Trophoblast cell (in vitro differentiated cells and primary cell): ENCODE measurements around the gene GPR156.

ENCODE experiments used
- DNase-seq, 2 donors: peaks; one replicate each; pipeline ENCODE4 v3.0.0-alpha.2; 2016
- H2AFZ ChIP-seq: 2 replicates; pipeline ENCODE4 v1.6.1; 2013; ENCODE audit warnings: low read length, moderate library complexity, mild to moderate bottlenecking; ENCODE audit not compliant: insufficient read depth, poor library complexity
- H2AK5ac ChIP-seq: 2 replicates; pipeline ENCODE4 v1.6.1; 2013; ENCODE audit warnings: mild to moderate bottlenecking, low read length
- H2BK120ac ChIP-seq: 2 replicates; pipeline ENCODE4 v1.6.1; 2013; ENCODE audit warnings: low read length, mild to moderate bottlenecking, moderate library complexity; ENCODE audit not compliant: insufficient read depth, poor library complexity
- H2BK12ac ChIP-seq: 2 replicates; pipeline ENCODE4 v1.6.1; 2013; ENCODE audit warnings: mild to moderate bottlenecking, low read length, moderate library complexity
- H2BK5ac ChIP-seq: 2 replicates; pipeline ENCODE4 v1.6.1; 2013; ENCODE audit warnings: low read length, low read depth, moderate library complexity, mild to moderate bottlenecking; ENCODE audit not compliant: poor library complexity
- H3K14ac ChIP-seq: 2 replicates; pipeline ENCODE4 v1.6.1; 2013; ENCODE audit warnings: mild to moderate bottlenecking, low read length
- H3K18ac ChIP-seq: 2 replicates; pipeline ENCODE4 v1.6.1; 2013; ENCODE audit warnings: mild to moderate bottlenecking, low read length
- H3K23ac ChIP-seq: 2 replicates; pipeline ENCODE4 v1.6.1; 2013; ENCODE audit warnings: low read length
- H3K27ac ChIP-seq: 2 replicates; pipeline ENCODE4 v1.5.1; 2013; ENCODE audit warnings: low read depth, mild to moderate bottlenecking, inconsistent platforms, low read length, moderate library complexity
- H3K27me3 ChIP-seq: 2 replicates; pipeline ENCODE4 v1.6.1; 2013; ENCODE audit warnings: inconsistent platforms, mild to moderate bottlenecking, low read length, moderate library complexity; ENCODE audit not compliant: insufficient read depth
- H3K36me3 ChIP-seq, 2 experiments: 1 replicate in 1 of 2; 2 replicates in 1 of 2; pipeline ENCODE4 v1.6.1; 2013; ENCODE audit warnings: low read length in 2 of 2, mild to moderate bottlenecking in 2 of 2, moderate library complexity in 1 of 2; ENCODE audit not compliant: insufficient read depth in 2 of 2, control insufficient read depth in 1 of 2
- H3K4ac ChIP-seq: 2 replicates; pipeline ENCODE4 v1.6.1; 2013; ENCODE audit warnings: low read depth, mild to moderate bottlenecking, low read length, moderate library complexity
- H3K4me1 ChIP-seq, 2 experiments: 1 replicate in 1 of 2; 2 replicates in 1 of 2; pipeline ENCODE4 v1.6.1; 2013; ENCODE audit warnings: low read length in 2 of 2, mild to moderate bottlenecking in 2 of 2, moderate library complexity in 1 of 2; ENCODE audit not compliant: insufficient read depth in 2 of 2, control insufficient read depth in 1 of 2
- H3K4me2 ChIP-seq: 2 replicates; pipeline ENCODE4 v1.6.1; 2013; ENCODE audit warnings: inconsistent platforms, mild to moderate bottlenecking, low read length, moderate library complexity
- H3K4me3 ChIP-seq: 2 replicates; pipeline ENCODE4 v1.5.1; 2013; ENCODE audit warnings: mild to moderate bottlenecking, low read depth, low read length, inconsistent platforms
- H3K79me1 ChIP-seq: one replicate; pipeline ENCODE4 v1.6.1; 2013; ENCODE audit warnings: low read length
- H3K79me2 ChIP-seq: 2 replicates; pipeline ENCODE4 v1.6.1; 2013; ENCODE audit warnings: low read length, mild to moderate bottlenecking; ENCODE audit not compliant: control insufficient read depth, insufficient read depth, poor library complexity
- H3K9ac ChIP-seq: 2 replicates; pipeline ENCODE4 v1.6.1; 2013; ENCODE audit warnings: mild to moderate bottlenecking, low read length
- H3K9me3 ChIP-seq: 2 replicates; pipeline ENCODE4 v1.6.1; 2013; ENCODE audit warnings: low read depth, mild to moderate bottlenecking, control low read depth, inconsistent platforms, low read length; ENCODE audit not compliant: insufficient read depth
- H4K12ac ChIP-seq: 2 replicates; pipeline ENCODE4 v1.6.1; 2013; ENCODE audit warnings: low read depth, mild to moderate bottlenecking, low read length, moderate library complexity
- H4K8ac ChIP-seq: 2 replicates; pipeline ENCODE4 v1.6.1; 2013; ENCODE audit warnings: low read depth, mild to moderate bottlenecking, low read length, moderate library complexity
- H4K91ac ChIP-seq: one replicate; pipeline ENCODE4 v1.6.1; 2013; ENCODE audit warnings: low read depth, mild to moderate bottlenecking, low read length, moderate library complexity
- whole genome bisulfite sequencing: extraction: QIAGEN DNeasy Blood & Tissue Kit; methylation state at CpG from one replicate; pipeline ENCODE4 v1.1.7; 2013; ENCODE audit warnings: missing lambda C conversion rate; ENCODE audit not compliant: insufficient read length, insufficient coverage; ENCODE audit errors: extremely low coverage; 5-methylcytosine and 5-hydroxymethylcytosine counted together

Gene GPR156

DNA sequence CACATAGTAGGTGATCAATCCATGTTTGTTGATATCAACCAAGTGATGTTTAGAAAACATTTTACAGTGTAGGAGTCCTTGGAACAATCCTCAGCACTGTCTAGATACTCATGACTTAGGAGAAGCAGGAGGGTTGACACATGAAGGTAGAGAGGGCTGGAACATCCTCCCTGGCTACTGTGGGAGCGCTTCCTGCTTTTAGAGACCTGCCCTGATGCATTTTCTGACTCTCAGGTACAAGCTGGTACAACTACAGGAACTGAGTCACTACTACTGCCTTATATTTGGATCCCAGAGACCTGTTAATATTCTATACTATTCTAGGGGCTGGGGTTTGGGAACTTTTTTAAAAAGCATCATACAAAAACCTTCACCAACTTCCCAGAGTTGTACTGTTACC lies 20.1 kb downstream of the GPR156 start:
- Histone ChIP-seq H3K4ac (no peak overlapping the region), H4K8ac (no peak overlapping the region), H3K14ac (no peak overlapping the region), H3K9me3 (no peaks in the 10 kb centered on the region), H2BK12ac (no peak overlapping the region), H2AFZ (no peak overlapping the region), H4K91ac (no peak overlapping the region), H2AK5ac (no peak overlapping the region), H3K36me3 (no peaks in the 10 kb centered on the region), H3K4me2 (no peak overlapping the region), H3K27ac (no peak overlapping the region), H2BK120ac (no peak overlapping the region), H3K79me2 (no peaks in the 10 kb centered on the region), H3K79me1 (no peaks in the 10 kb centered on the region), H3K27me3 (no peaks in the 10 kb centered on the region), H3K4me1 (no peaks in the 10 kb centered on the region), H3K9ac (no peak overlapping the region), H3K18ac (no peak overlapping the region), H3K23ac (no peak overlapping the region), H3K4me3 (no peak overlapping the region), H4K12ac (no peak overlapping the region), H2BK5ac (no peak overlapping the region)
- DNase-seq, result no peak
- WGBS, result no CpG with 5 or more reads among the region's 1 CpG

DNA sequence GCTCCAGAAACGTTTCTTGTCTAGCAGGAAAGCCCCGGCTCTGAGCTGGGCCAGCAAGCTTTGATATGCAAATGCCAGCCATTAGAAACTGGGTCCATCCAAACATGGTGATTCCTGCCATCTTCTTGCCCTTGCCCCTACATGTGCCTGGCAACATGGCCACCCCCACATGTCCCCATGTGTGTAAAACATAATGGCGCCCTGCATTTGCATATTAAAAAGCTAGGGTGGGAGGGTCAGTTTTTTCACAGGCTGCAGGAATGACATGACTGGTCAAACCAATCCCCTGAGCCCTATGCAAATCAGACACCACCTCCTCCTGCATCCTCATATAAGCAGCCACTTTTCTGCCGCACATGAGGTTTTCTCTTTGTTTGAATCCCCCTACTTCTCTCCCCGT lies 21.2 kb downstream of the GPR156 start:
- no peak overlapping the region for H2BK12ac ChIP-seq
- H3K23ac ChIP-seq, result no peak overlapping the region
- H3K79me2 ChIP-seq, result no peaks in the 10 kb centered on the region
- no peaks in the 10 kb centered on the region for H3K27me3 ChIP-seq
- no peak overlapping the region for H4K8ac ChIP-seq
- H2BK5ac ChIP-seq, result no peak overlapping the region
- no peaks in the 10 kb centered on the region for H3K9me3 ChIP-seq
- no peak overlapping the region for H3K4me2 ChIP-seq
- no peak overlapping the region for H3K27ac ChIP-seq
- H3K79me1 ChIP-seq, result no peaks in the 10 kb centered on the region
- no peak overlapping the region for H2BK120ac ChIP-seq
- no peak overlapping the region for H3K4me3 ChIP-seq
- no peaks in the 10 kb centered on the region for H3K4me1 ChIP-seq
- no peak overlapping the region for H4K12ac ChIP-seq
- H3K14ac ChIP-seq, result no peak overlapping the region
- no CpG with 5 or more reads among the region's 5 CpGs for WGBS
- H2AK5ac ChIP-seq, result no peak overlapping the region
- H3K9ac ChIP-seq, result no peak overlapping the region
- no peak overlapping the region for H3K4ac ChIP-seq
- H3K18ac ChIP-seq, result no peak overlapping the region
- H3K36me3 ChIP-seq, result no peaks in the 10 kb centered on the region
- no peak overlapping the region for H2AFZ ChIP-seq
- H4K91ac ChIP-seq, result no peak overlapping the region
- no peak for DNase-seq

DNA sequence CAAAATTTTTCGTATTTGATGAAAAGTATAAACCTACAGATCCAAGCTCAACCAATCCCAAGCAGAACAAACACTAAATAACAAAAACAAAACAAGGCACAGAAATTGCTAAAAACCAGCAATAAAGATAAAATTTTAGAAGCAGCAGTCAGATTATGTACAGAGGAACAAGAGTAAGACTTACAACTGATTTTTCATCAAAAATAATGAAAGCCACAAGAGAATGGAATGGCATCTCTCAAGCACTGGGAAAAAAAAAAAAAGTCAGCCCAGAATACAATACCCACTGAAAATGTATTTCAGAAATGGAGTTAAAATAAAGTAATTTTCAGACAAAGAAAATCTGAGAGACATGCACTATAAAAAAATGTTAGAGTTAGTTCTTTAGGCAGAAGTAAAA lies 27.0 kb downstream of the GPR156 start:
- Histone ChIP-seq H3K4ac (no peak overlapping the region), H3K79me1 (no peaks in the 10 kb centered on the region), H2BK5ac (no peak overlapping the region), H3K14ac (no peak overlapping the region), H4K12ac (no peak overlapping the region), H3K4me3 (no peak overlapping the region), H3K27me3 (no peaks in the 10 kb centered on the region), H2AK5ac (no peak overlapping the region), H4K8ac (no peak overlapping the region), H3K79me2 (no peaks in the 10 kb centered on the region), H3K36me3 (no peaks in the 10 kb centered on the region), H4K91ac (no peak overlapping the region), H3K18ac (no peak overlapping the region), H3K23ac (no peak overlapping the region), H3K4me2 (no peak overlapping the region), H2AFZ (no peak overlapping the region), H3K27ac (no peak overlapping the region), H2BK120ac (no peak overlapping the region), H2BK12ac (no peak overlapping the region), H3K9ac (no peak overlapping the region), H3K4me1 (no peaks in the 10 kb centered on the region), H3K9me3 (peaks cover 2% of the 10 kb centered on the region)
- no peak for DNase-seq
- WGBS, result no CpG with 5 or more reads among the region's 1 CpG

DNA sequence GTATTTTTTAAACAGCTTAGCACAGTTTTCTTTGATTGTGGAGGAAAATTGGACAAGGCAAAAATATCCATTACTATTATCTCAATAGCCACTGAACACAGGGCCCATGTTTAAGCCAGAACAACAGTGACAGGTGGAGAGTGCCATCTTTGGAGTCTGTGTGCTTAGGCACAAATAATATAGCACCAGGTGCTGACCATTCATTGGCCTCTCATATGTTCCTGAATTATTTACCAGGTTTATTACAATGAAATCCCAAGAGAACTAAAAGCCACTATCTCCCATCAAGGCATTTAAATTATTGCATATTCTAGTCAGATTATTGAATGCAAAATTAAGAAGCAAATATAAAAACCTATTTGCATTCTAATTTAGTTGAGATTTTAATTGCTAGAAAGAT lies 39.6 kb downstream of the GPR156 start:
- Histone ChIP-seq H2BK120ac (no peak overlapping the region), H3K23ac (no peak overlapping the region), H4K8ac (no peak overlapping the region), H3K4ac (no peak overlapping the region), H3K9ac (no peak overlapping the region), H4K12ac (no peak overlapping the region), H2BK12ac (no peak overlapping the region), H2AK5ac (no peak overlapping the region), H3K18ac (no peak overlapping the region), H3K79me2 (no peaks in the 10 kb centered on the region), H3K9me3 (no peaks in the 10 kb centered on the region), H4K91ac (no peak overlapping the region), H3K4me1 (no peaks in the 10 kb centered on the region), H3K36me3 (no peaks in the 10 kb centered on the region), H3K14ac (no peak overlapping the region), H3K4me2 (no peak overlapping the region), H3K79me1 (no peaks in the 10 kb centered on the region), H3K27me3 (no peaks in the 10 kb centered on the region), H3K27ac (no peak overlapping the region), H3K4me3 (no peak overlapping the region), H2BK5ac (no peak overlapping the region), H2AFZ (no peak overlapping the region)
- DNase-seq, result no peak

DNA sequence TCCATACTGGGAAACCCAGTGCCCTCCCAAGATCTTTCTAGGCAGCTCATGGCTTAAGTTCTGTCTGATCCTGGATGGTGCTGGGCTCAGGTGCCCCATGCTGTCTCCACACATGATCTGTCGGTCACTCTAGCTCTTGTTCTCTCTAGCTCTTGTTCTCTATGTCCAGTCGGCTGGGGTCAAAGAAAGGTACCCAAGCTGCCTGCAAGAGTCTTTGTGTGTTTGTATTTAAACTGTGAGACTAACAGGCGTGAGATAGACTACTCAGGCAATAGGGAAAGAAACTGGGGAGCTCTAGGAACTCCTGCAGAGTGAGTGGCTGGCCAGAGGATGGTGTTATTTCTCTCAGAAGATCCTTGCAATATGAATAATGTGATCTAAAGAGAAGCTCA lies 40.2 kb downstream of the GPR156 start:
- no peak overlapping the region for H3K4me3 ChIP-seq
- no CpG with 5 or more reads among the region's 3 CpGs for WGBS
- H3K79me2 ChIP-seq, result no peaks in the 10 kb centered on the region

More for the DNA sequence above, 40.2 kb downstream of the GPR156 start:
- Histone ChIP-seq H4K12ac (no peak overlapping the region), H3K23ac (no peak overlapping the region), H3K79me1 (no peaks in the 10 kb centered on the region), H2BK5ac (peak overlapping the region; percentile 27), H4K8ac (no peak overlapping the region), H4K91ac (no peak overlapping the region), H3K27ac (no peak overlapping the region), H3K9me3 (no peaks in the 10 kb centered on the region), H2BK12ac (peak overlapping the region; percentile 54), H2AFZ (no peak overlapping the region), H3K4ac (no peak overlapping the region), H2AK5ac (no peak overlapping the region), H3K14ac (no peak overlapping the region), H3K27me3 (no peaks in the 10 kb centered on the region), H3K4me2 (no peak overlapping the region), H3K9ac (no peak overlapping the region), H2BK120ac (no peak overlapping the region), H3K36me3 (no peaks in the 10 kb centered on the region), H3K18ac (no peak overlapping the region), H3K4me1 (no peaks in the 10 kb centered on the region)
- DNase-seq, result no peak
